GM06990 (cell line): ENCODE data around the gene LPCAT4.
"Not testable (repeated sequence)": the region's sequence is repeated elsewhere in the genome, so short reads cannot be mapped to it uniquely, and the experiment has no call there.

ENCODE experiments used
- DNase-seq: peaks from one replicate; pipeline ENCODE4 v3.0.0-alpha.2; 2011; ENCODE audit not compliant: insufficient read length; ENCODE audit errors: extremely low read depth
- H3K27me3 ChIP-seq: replicated peaks from 2 replicates; pipeline ENCODE4 v1.6.0; 2011; ENCODE audit warnings: low read length; ENCODE audit not compliant: control insufficient read depth, insufficient read depth
- H3K36me3 ChIP-seq: 2 replicates; pipeline ENCODE4 v1.5.1; 2011; ENCODE audit warnings: low read length; ENCODE audit not compliant: control insufficient read depth, insufficient read depth
- H3K4me3 ChIP-seq: replicated peaks from 2 replicates; pipeline ENCODE4 v1.5.1; 2011; ENCODE audit warnings: low read depth, mild to moderate bottlenecking, control low read depth, low read length
- TF ChIP-seq, protein P1 (sequence below): IDR thresholded peaks from 2 replicates; pipeline ENCODE4 v1.5.1; 2011; ENCODE audit warnings: low read length, control low read depth, mild to moderate bottlenecking, inconsistent platforms; ENCODE audit not compliant: insufficient read depth, poor library complexity, severe bottlenecking

LPCAT4 gene

DNA sequence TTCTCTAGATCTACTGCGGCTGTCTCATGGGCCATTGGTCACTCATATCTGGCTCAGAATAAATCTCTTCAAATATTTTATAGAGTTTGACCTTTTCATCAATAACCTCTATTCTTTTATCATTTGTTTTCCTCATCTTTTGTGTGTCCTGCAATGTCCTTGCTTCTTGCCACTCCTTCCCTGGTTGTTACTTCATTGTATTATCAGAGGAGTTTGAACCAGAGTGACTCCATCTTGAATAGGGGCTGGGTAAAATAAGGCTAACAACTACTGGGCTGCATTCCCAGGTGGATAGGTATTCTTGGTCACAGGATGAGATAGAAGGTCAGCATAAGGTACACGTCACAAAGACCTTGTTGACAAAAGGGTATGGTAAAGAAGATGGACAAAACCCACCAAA, 9.9 kb upstream of the LPCAT4 start:
- Histone ChIP-seq H3K27me3 (no peaks in the 10 kb centered on the region), H3K36me3 (no peaks in the 10 kb centered on the region), H3K4me3 (no peak overlapping the region)
- no peak for DNase-seq
- TF ChIP-seq, protein P1, sequence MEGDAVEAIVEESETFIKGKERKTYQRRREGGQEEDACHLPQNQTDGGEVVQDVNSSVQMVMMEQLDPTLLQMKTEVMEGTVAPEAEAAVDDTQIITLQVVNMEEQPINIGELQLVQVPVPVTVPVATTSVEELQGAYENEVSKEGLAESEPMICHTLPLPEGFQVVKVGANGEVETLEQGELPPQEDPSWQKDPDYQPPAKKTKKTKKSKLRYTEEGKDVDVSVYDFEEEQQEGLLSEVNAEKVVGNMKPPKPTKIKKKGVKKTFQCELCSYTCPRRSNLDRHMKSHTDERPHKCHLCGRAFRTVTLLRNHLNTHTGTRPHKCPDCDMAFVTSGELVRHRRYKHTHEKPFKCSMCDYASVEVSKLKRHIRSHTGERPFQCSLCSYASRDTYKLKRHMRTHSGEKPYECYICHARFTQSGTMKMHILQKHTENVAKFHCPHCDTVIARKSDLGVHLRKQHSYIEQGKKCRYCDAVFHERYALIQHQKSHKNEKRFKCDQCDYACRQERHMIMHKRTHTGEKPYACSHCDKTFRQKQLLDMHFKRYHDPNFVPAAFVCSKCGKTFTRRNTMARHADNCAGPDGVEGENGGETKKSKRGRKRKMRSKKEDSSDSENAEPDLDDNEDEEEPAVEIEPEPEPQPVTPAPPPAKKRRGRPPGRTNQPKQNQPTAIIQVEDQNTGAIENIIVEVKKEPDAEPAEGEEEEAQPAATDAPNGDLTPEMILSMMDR, result no peak

DNA sequence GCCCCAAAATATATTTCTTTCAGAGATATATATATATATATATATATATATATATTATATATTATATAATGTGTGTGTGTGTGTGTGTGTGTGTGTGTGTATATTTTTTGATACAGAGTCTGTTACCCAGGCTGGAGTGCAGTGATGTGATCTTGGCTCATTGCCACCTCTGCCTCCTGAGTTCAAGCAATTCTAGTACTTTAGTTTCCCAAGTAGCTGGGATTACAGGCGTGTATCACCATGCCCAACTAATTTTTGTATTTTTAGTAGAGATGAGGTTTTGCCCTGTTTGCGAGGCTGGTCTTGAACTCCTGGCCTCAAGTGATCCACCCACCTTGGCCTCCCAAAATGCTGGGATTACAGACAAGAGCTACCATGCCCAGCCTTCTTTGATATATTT, 8.5 kb upstream of the LPCAT4 start:
- not testable (repeated sequence) for H3K27me3 ChIP-seq, DNase-seq, H3K36me3 ChIP-seq, H3K4me3 ChIP-seq

DNA sequence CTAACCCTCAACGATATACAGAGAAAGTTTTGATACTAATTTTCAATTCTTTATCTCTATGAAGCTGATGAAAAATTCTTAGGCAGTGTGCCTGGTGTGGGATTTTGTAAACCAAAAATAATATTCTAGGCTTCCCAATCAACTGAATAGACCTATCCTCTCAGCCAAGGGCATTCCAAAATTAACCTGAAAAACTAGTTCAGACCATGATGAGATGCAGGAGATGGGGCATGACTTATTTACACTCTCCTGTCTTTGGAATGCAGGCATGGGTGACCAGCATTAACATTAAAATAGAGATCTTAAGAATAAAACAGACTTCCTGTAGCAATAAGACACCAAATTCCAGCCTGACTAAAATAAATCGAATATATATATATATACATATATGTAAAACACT, 7.8 kb upstream of the LPCAT4 start:
- H3K27me3 ChIP-seq, result no peaks in the 10 kb centered on the region
- H3K4me3 ChIP-seq, result no peak overlapping the region
- no peak for DNase-seq
- H3K36me3 ChIP-seq, result no peaks in the 10 kb centered on the region
- TF ChIP-seq, protein P1, result no peak

DNA sequence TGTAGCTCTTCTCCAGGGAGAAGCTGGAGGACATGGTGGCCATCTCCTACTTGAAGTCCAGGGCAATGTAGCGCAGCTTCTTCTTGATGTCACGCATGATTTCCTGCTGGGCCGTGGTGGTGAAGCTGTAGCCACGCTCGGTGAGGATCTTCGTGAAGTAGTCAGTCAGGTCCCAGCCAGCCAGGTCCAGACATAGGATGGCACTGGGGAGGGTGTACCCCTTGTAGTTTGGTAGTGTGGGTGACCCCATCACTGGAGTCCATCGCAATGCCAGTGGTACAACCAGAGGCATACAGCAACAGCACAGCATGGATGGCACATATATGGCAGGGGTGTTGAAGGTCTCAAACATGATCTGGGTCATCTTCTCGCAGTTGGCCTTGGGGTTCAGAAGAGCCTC, 7.0 kb upstream of the LPCAT4 start:
- H3K4me3 ChIP-seq, result no peak overlapping the region
- no peaks in the 10 kb centered on the region for H3K27me3 ChIP-seq
- no peaks in the 10 kb centered on the region for H3K36me3 ChIP-seq
- DNase-seq, result no peak
- TF ChIP-seq, protein P1, result no peak

DNA sequence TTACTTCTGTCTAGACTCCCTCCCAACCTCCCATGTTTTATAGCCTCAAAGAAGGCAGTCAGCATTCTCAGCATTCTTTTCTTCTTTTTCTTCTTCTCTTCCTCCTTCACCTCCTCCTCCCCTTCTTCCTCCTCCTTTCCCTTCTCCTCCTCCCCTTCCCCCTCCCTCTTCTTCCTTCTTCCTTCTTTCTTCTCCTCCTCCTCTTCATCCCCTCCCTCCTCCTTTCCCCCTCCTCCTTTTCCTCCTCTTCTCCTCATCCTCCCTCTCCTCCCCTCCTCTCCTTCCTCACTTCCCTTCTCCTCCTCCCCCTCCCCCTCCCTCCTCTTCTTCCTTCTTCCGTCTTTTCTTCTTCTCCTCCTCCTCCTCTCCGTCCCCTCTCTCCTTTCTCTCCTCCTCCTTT, 3.6 kb upstream of the LPCAT4 start:
- no peak overlapping the region for H3K4me3 ChIP-seq
- no peak for DNase-seq
- no peaks in the 10 kb centered on the region for H3K36me3 ChIP-seq
- H3K27me3 ChIP-seq, result no peaks in the 10 kb centered on the region
- TF ChIP-seq, protein P1, result no peak

DNA sequence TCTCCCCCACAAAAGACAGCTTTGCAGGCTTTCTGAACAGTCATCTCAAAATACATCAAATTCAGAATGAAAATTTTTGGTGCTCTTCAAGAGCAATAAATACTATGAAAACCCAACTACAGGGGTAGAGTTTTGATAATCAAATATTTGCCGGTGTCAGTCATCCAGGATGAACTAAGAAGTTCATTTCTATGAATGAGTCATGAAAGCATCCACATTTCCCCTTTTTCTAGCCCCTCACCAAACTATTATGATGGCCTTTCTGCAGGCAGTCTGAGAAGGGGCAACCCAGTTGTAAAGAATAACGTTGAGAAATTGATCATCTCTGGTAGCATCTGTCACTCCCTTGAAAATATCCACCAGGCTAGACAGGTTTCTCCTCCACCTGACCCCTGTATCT, 3.1 kb upstream of the LPCAT4 start:
- no peaks in the 10 kb centered on the region for H3K27me3 ChIP-seq
- TF ChIP-seq, protein P1, result no peak
- no peaks in the 10 kb centered on the region for H3K36me3 ChIP-seq
- H3K4me3 ChIP-seq, result no peak overlapping the region
- no peak for DNase-seq
